ENCODE results near the gene BCL11A. TPM values are rescaled to one million over a fixed set of nuclear protein-coding genes. Genes with fewer than 3 reads are reported as not detected.

The BCL11A gene
- total and polyA plus RNA-seq, 2 of the 13 experiments (the other 11 are each of a cell fraction or from before 2014, with no cell fraction given) = not detected

GRCh38 chr2:60515721-60516226 is 37.7 kb downstream of the BCL11A start:
- no peak for ATAC-seq
- no peak for FAIRE-seq
- WGBS (ENCODE audit: low lambda C conversion rate) = 54% methylated on average over 7 of the region's 7 CpGs
- TF ChIP-seq ZNF775 (CRISPR knock-in tag; IDR thresholded peaks at IDR 0.05; ENCODE audit: borderline replicate concordance) (no peak), SMAD3 (CRISPR knock-in tag; IDR thresholded peaks at IDR 0.05) (no peak), DMAP1 (CRISPR knock-in tag; IDR thresholded peaks at IDR 0.05) (no peak), DPF2 (CRISPR knock-in tag; IDR thresholded peaks at IDR 0.05; ENCODE audit: borderline replicate concordance, low read depth) (no peak), JUN (CRISPR knock-in tag; IDR thresholded peaks at IDR 0.05) (no peak), ZNF766 (CRISPR knock-in tag; IDR thresholded peaks at IDR 0.05; ENCODE audit: borderline replicate concordance) (no peak)
- H2AFZ ChIP-seq (ENCODE audit: low read length) = no peak overlapping the region
- POLR2A ChIA-PET = no interaction called here
- H3K4me2 ChIP-seq (ENCODE audit: low read depth, low read length) = no peak overlapping the region
- H3K36me3 ChIP-seq (replicated peaks in 1 of 2; ENCODE audit: control insufficient read depth in 1 of 2, insufficient read depth in 2 of 2, low read length in 2 of 2) = no peaks in the 10 kb centered on the region
- no peaks in the 10 kb centered on the region for H3K79me2 ChIP-seq (ENCODE audit: insufficient read depth, low read length)
- intact Hi-C loops (cut with micrococcal nuclease; ENCODE audit: unreplicated experiment) (no loop called here), in situ Hi-C loops (cut with HindIII; ENCODE audit: extremely low pct_ligation_motif_present, low pct_unique_long_range_greater_than_20kb) (no loop called here)
- no peaks in the 10 kb centered on the region for H4K20me1 ChIP-seq (ENCODE audit: insufficient read depth, low read length)
- no peak overlapping the region for H3K9ac ChIP-seq (ENCODE audit: insufficient read depth, low read depth, low read length)
- no peaks in the 10 kb centered on the region for H3K9me3 ChIP-seq (ENCODE audit: low read length)
- BruUV-seq (replicated peaks) = no TSS peak
- no peak for DNase-seq (ENCODE audit: low spot score)
- CTCF ChIA-PET (ENCODE audit: low intra/inter-chr PET ratio, low total read pairs) = no interaction called here
- H3K27me3 ChIP-seq (ENCODE audit: control insufficient read depth in 1 of 2, insufficient read depth in 2 of 2, low read length in 2 of 2) = peaks cover 0 to 17% of the 10 kb centered on the region in 2 experiments; a peak in 1 of 5 replicates
- H3K4me1 ChIP-seq (ENCODE audit: insufficient read depth, low read length) = no peaks in the 10 kb centered on the region
- H3K27ac ChIP-seq (ENCODE audit: extremely low read length, insufficient read depth, low read length) = no peak overlapping the region
- no peak overlapping the region for H3K4me3 ChIP-seq (replicated peaks in 1 of 3; ENCODE audit: insufficient read depth in 1 of 3, low read depth in 2 of 3, low read length in 3 of 3)

- 42% methylated on average over 4 of the region's 4 CpGs for WGBS (ENCODE audit: low lambda C conversion rate)
These were observed 39.5 kb downstream of the BCL11A start for GRCh38 chr2:60513996-60514395.

More at GRCh38 chr2:60513996-60514395, 39.5 kb downstream of the BCL11A start:
- ATAC-seq = no peak; the same call in 2 of the 3 replicates
- no TSS peak for BruUV-seq (replicated peaks)
- intact Hi-C loops (cut with micrococcal nuclease; ENCODE audit: unreplicated experiment) (no loop called here), in situ Hi-C loops (cut with HindIII; ENCODE audit: extremely low pct_ligation_motif_present, low pct_unique_long_range_greater_than_20kb) (no loop called here)
- POLR2A ChIA-PET = no interaction called here
- no peaks in the 10 kb centered on the region for H3K36me3 ChIP-seq (replicated peaks in 1 of 2; ENCODE audit: control insufficient read depth in 1 of 2, insufficient read depth in 2 of 2, low read length in 2 of 2)
- no peaks in the 10 kb centered on the region for H3K9me3 ChIP-seq (ENCODE audit: low read length)
- FAIRE-seq = no peak
- DNase-seq (ENCODE audit: low spot score) = no peak
- peaks cover 2 to 31% of the 10 kb centered on the region in 2 experiments; a peak in 3 of 5 replicates for H3K27me3 ChIP-seq (ENCODE audit: control insufficient read depth in 1 of 2, insufficient read depth in 2 of 2, low read length in 2 of 2)
- TF ChIP-seq SMARCC2 (IDR thresholded peaks at IDR 0.05) (no peak), ARHGAP35 (CRISPR knock-in tag; IDR thresholded peaks at IDR 0.05; ENCODE audit: borderline replicate concordance) (no peak), ZNF788 (CRISPR knock-in tag; IDR thresholded peaks at IDR 0.05; ENCODE audit: borderline replicate concordance) (no peak)
- H2AFZ ChIP-seq (ENCODE audit: low read length) = no peak overlapping the region
- no peaks in the 10 kb centered on the region for H3K4me1 ChIP-seq (ENCODE audit: insufficient read depth, low read length)
- H3K9ac ChIP-seq (ENCODE audit: insufficient read depth, low read depth, low read length) = no peak overlapping the region
- no peaks in the 10 kb centered on the region for H4K20me1 ChIP-seq (ENCODE audit: insufficient read depth, low read length)
- H3K27ac ChIP-seq (ENCODE audit: extremely low read length, insufficient read depth, low read length) = no peak overlapping the region
- H3K79me2 ChIP-seq (ENCODE audit: insufficient read depth, low read length) = no peaks in the 10 kb centered on the region
- CTCF ChIA-PET (ENCODE audit: low intra/inter-chr PET ratio, low total read pairs) = no interaction called here
- no peak overlapping the region for H3K4me3 ChIP-seq (replicated peaks in 1 of 3; ENCODE audit: insufficient read depth in 1 of 3, low read depth in 2 of 3, low read length in 3 of 3)
- no peak overlapping the region for H3K4me2 ChIP-seq (ENCODE audit: low read depth, low read length)

Measured in HepG2 (cell line).